GM21447 (cell line): ENCODE results near the gene PON3.

Source experiments
- ATAC-seq: cut with Tn5 transposase; IDR thresholded peaks from one replicate; pipeline ENCODE4 v1.9.1; 2021; ENCODE audit not compliant: unreplicated experiment

Gene PON3

GRCh38 chr7:95342642-95343307, 53.4 kb downstream of the PON3 start:
- no peak for ATAC-seq

DNA sequence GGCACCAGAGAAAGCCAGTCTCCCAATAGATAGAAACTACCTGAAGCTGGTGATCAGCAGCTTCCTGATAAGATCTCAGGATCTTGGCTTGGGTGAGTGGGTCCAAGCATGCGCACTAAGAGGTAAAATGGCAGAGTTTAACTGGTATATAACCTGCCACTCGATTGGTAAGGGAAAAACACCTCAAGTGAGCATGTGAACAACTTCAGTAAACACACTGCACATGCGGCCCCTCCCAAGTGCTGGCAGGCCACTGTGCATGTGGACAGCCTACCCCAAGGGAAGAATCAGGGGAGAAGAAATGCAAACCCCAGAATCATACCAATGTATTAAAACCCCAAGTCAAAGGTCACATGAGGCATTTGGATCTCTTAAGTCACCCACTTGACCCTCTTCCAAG, 54.1 kb downstream of the PON3 start:
- no peak for ATAC-seq

DNA sequence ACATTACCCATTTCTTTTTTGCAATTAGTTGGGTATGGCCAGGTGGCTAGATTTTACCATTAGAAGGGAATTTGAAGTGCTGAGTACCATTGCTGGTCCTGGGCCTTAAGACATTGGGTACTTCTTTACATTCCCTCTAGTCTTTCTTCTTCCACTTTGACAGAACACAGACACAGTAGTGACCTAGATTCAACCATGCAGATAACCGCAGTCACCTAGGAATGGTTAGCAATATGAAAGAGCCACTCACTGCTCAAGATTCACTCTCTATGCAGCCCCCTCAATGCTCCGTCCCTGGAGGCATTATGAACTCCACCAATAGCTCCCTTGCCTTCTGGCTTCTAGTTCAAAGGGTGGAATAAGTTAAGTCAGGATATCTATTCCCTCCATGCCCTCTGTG, 55.7 kb downstream of the PON3 start:
- ATAC-seq, result no peak

- ATAC-seq, result no peak
Observed at GRCh38 chr7:95338832-95339231, 57.3 kb downstream of the PON3 start.

DNA sequence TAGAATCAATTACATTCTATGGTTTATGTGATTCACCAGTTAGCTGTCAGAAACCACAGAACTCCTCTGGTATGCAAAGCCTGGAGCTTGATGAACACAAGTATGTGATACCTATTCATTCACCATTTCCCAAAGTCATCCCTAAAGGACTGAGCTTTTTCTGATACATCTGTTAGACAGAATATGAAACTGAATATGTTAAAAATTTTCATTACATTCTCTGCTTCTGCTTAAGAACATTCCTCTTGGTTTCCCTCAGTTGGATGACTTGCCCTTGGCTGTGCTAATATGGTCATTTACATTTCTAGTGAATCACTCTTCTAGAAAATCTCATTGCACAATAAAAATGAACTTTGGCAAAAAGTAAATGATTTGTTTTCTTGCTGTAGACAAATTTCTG, 61.1 kb downstream of the PON3 start:
- ATAC-seq, result no peak

- ATAC-seq, result no peak
Observed at GRCh38 chr7:95334447-95334846, 61.7 kb downstream of the PON3 start.

DNA sequence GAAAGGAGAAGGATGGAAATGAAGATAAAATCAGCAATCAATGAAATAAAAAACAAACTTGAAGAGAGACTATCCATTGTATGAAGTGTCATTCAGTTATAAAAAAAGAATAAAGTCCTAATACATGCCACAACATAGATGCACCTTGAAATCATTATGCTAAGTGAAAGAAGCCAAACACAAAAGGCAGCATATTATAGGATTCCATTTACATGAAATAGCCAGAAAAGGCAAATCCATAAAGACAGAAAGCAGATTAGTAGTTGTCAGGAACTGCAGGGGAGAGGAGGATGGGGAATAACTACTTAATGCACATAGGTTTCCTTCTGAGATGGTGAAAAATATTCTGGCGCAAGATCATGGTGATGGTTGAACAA, 65.2 kb downstream of the PON3 start:
- ATAC-seq, result peak; percentile 24

GRCh38 chr7:95330204-95330960, 65.8 kb downstream of the PON3 start:
- ATAC-seq, result peak; percentile 96

DNA sequence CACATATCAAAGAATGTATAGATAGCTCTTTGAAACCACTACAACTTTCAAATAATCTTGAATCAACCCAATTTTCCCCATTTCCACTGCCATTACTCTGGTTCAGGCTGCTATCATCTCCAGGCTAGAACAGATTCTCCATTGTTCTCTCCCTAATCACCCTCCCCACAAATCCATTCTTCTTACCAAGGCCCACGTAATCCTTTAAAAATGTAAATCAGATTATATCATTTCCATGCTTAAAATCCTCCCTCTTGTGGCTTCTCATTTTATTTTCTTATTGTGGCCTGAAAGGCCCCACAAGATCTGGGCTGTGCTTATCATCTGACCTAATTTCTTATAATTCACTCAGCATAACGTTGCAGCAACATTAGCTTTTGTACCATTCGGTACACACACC, 68.8 kb downstream of the PON3 start:
- no peak for ATAC-seq

- ATAC-seq, result no peak
Observed at GRCh38 chr7:95324431-95324830, 71.7 kb downstream of the PON3 start, which contains the start of gene PON1. PON1 (minus strand) TSS chr7:95324532; CDS start chr7:95324475, 57 bp downstream.

DNA sequence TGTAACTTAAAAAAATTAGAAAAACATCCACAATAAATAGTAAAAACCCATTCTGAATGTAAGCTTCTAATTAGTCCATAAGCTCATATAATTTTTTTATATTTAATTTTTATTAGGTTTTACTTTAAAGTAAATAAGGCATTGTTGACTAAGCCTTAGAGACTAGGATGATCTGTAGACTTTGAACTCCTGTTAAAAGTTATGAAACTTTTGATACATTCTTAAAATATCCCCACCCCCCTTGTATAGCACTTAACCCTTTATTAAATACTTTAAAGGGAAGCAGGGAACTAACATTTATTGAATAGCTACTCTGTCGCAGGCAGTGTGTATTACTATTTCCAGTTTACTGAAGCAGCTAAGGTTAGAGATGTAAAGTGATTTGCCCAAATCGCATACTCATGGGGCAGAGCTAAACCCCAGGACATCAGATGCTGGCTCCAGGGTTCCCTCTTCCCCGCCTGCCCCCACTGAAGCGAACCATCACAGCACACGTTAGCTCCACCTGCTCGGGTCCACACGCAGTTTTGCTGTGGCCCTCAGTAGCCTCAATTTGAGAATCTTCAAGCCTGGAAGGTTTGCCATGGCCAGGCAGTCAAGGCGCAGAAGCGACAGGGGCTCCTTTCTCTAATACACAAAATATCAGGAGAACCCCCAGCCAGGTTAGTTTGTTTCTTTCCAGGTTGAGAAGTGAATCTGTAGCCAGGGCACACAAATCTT, 72.6 kb downstream of the PON3 start:
- ATAC-seq, result no peak

DNA sequence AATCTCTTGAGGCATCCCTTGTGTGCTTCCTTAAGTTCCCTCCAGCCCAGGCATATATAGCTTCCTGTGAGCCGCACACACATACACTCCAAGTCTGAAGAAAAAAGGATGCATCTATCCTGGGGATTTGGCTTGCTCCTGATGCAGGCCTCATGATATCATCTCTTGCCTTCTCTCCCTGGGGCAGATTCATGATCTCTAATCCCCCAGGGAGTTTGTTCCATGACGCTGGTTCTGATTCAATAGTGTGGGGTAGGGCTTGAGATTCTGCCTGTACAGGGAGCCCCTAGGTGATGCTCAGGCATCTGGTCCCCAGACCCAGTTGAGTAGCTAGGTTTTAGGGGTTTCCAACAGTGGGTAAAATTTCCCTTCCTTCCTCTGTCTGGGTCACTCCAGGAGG, 73.3 kb downstream of the PON3 start:
- ATAC-seq, result no peak

DNA sequence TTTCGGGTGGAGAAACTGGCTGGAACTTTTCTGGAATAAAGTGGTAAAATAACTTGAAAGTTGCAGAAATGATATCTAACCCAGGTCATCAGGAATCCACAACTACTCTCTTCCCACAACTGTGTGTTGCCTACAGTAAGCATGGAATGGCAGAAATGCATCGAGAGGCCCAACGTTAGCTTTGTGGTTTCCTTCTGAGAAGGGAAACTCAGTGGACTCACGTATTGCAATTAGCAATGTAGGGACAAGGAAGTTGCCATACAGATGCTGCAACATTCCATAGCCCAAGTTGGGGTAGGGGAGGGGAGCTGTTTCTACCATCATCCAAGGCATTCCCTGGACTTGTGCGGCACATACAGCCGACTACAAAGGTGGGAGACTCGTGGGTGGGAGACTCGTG, 73.8 kb downstream of the PON3 start:
- no peak for ATAC-seq

- no peak for ATAC-seq
Observed at GRCh38 chr7:95321720-95322119, 74.5 kb downstream of the PON3 start.

- no peak for ATAC-seq
Observed at GRCh38 chr7:95320651-95321050, 75.5 kb downstream of the PON3 start.

DNA sequence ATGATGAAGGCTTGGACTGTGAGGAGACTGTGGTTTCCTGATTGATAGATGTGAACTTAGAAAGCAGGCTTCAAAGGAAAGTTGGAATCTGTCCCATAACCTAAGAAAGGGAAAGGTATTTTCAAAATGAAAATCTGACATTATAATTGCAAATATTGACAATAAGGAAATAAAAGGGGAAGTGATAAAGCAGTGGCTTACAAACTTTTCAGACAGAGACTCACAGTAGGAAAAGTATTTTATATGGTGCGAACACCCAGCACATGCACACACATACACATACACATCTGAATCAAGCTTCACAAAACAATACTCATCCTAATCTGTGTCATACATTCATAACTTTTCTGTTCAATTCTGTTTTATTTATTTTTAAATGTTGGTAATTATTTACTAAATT, 76.6 kb downstream of the PON3 start:
- ATAC-seq, result no peak

DNA sequence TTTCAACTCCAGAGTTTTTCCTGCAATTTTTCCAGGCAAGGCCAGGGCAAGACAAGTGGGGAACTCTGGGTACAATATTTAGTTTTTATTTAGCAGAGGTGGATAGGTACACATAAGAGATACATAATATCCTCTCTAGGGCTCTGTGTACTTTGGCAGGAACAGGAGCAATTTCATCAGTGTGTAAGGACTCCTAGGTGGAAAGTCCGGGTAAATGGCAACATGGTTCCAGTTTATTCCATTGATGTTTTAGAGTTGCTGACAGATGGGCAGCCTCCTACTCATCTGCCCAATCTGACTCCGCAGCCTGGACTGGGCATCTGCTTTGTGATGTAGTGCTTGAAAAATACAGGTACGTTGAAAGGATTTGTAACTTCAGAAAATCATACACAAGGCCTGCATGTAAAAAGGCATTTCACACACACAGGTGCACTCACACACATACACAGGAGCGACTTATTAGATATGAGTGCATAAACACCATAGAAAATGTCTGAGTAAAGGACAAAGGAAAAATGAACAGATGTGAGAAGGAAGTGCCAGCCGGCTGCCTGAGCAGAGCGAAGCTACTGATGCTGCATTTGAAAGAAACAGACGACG, 77.6 kb downstream of the PON3 start:
- ATAC-seq, result no peak

- ATAC-seq, result no peak
Observed at GRCh38 chr7:95317966-95318365, 78.2 kb downstream of the PON3 start.

DNA sequence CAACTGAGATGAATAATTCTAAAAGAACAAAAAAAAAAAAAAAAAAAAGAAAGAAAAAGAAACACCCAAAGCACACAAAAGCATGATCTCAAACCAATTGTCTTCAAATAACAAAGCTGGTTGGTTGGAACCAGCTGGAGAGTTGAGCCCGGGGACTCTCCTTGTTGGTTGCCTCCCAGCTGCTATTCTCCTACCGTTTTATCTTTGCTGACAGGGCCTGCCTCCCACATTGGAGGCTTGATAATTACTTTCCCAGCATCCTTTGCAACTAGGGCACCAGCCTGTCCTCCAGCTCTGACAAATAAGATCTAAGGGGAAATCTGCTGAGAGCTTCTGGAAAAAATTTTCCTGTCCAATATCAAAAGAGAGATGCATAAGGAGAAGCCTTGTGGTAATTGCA, 78.6 kb downstream of the PON3 start:
- no peak for ATAC-seq

- no peak for ATAC-seq
Observed at GRCh38 chr7:95316588-95316987, 79.6 kb downstream of the PON3 start.

GRCh38 chr7:95312561-95312960, 83.6 kb downstream of the PON3 start:
- ATAC-seq, result no peak

DNA sequence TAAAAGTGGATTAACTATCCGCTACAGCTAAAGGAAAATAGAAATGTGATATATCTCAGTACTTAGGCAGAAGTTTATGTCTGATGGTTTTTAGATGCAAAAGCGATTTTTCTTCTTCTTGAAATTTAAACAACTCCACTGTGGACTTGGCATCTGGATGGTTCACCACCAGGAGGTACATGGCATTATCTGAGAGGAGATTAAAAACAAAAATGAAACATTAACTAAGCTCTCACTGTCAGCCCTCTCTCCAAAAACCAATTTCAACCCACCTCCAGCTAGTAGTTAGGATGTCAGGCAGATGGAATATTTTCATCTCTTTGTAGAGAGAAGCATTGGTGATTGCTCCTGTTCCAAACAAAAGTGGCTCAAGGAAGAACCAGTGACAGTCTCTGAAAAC, 84.8 kb downstream of the PON3 start:
- no peak for ATAC-seq
